Measurements from ENCODE around the gene LAMA2.

Gene LAMA2

DNA sequence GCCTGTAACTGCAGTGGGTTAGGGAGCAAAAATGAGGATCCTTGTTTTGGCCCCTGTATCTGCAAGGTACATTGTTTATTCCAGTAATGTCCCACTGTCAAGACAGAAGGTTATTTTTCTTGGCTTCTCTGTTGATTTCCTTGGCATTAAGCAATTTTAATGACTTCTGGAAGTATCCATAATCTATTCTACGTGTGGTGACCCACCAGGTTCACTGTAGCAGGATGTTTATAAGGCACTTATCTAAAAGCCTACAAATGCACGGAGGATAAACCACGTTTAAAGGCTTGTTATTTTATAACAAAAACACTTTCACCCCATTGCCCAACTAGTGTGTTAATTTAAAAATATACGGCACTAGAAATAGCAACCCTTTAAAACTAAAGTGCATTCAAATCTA, 294.9 kb downstream of the LAMA2 start:
- H3K27ac ChIP-seq (ENCODE audit: low read length), result no peak overlapping the region
- no peaks in the 10 kb centered on the region for H3K36me3 ChIP-seq (ENCODE audit: control insufficient read depth in 2 of 2, insufficient read depth in 2 of 2, low read length in 2 of 2)
- no peaks in the 10 kb centered on the region for H3K4me1 ChIP-seq (ENCODE audit: control insufficient read depth, insufficient read depth, low read length)
- no peaks in the 10 kb centered on the region for H3K27me3 ChIP-seq (ENCODE audit: control insufficient read depth in 1 of 2, insufficient read depth in 2 of 2, low read length in 2 of 2)
- H3K9ac ChIP-seq (ENCODE audit: low read length in 2 of 2), result no peak overlapping the region
- H3K9me3 ChIP-seq (ENCODE audit: control insufficient read depth in 2 of 2, low read length in 2 of 2), result no peaks in the 10 kb centered on the region
- H3K4me3 ChIP-seq (ENCODE audit: low read length in 2 of 2), result no peak overlapping the region

DNA sequence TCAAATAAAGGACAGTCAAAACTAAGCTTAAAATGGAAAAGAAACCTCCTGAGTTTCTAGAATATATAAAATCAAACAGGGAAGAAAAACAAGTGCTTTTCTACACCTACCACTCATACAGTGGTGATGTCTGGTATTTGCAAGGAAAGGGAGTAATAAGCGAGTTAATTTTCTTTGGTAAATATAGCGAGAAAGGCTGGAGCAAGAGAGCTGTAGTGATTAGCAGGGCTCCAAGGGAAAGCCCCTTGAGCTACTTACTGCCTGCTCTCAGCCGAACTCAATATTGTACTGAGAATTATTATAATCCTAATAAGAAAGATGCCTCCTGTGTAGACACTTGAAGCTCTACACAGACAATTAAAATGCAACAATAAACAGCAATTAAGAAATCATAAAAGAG, 296.3 kb downstream of the LAMA2 start:
- H3K9me3 ChIP-seq (ENCODE audit: control insufficient read depth in 2 of 2, low read length in 2 of 2), result no peaks in the 10 kb centered on the region
- H3K9ac ChIP-seq (ENCODE audit: low read length in 2 of 2), result no peak overlapping the region
- H3K36me3 ChIP-seq (ENCODE audit: control insufficient read depth in 2 of 2, insufficient read depth in 2 of 2, low read length in 2 of 2), result no peaks in the 10 kb centered on the region
- no peaks in the 10 kb centered on the region for H3K27me3 ChIP-seq (ENCODE audit: control insufficient read depth in 1 of 2, insufficient read depth in 2 of 2, low read length in 2 of 2)
- no peaks in the 10 kb centered on the region for H3K4me1 ChIP-seq (ENCODE audit: control insufficient read depth, insufficient read depth, low read length)
- H3K27ac ChIP-seq (ENCODE audit: low read length), result no peak overlapping the region
- no peak overlapping the region for H3K4me3 ChIP-seq (ENCODE audit: low read length in 2 of 2)

DNA sequence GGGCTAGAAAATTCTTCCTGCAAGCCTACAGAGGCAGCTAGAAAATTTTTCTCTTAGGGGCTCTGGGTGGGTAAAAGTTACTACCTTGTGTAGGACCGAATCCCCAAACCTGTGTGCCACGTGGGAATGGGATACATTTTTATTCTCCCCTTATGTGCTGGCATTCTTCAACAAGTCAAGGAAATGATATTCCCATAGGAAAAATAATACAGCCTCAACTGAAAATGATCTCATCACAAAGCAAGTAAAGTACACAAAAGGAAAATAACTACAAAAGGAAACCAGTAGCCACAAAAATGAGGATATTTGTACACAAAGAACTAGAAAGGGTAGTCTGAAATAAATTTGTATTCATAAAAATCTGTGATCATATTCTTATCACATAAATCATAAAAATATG, 298.1 kb downstream of the LAMA2 start:
- no peaks in the 10 kb centered on the region for H3K9me3 ChIP-seq (ENCODE audit: control insufficient read depth in 2 of 2, low read length in 2 of 2)
- no peaks in the 10 kb centered on the region for H3K27me3 ChIP-seq (ENCODE audit: control insufficient read depth in 1 of 2, insufficient read depth in 2 of 2, low read length in 2 of 2)
- H3K9ac ChIP-seq (ENCODE audit: low read length in 2 of 2), result no peak overlapping the region
- no peaks in the 10 kb centered on the region for H3K4me1 ChIP-seq (ENCODE audit: control insufficient read depth, insufficient read depth, low read length)
- no peak overlapping the region for H3K27ac ChIP-seq (ENCODE audit: low read length)
- no peaks in the 10 kb centered on the region for H3K36me3 ChIP-seq (ENCODE audit: control insufficient read depth in 2 of 2, insufficient read depth in 2 of 2, low read length in 2 of 2)
- no peak overlapping the region for H3K4me3 ChIP-seq (ENCODE audit: low read length in 2 of 2)

DNA sequence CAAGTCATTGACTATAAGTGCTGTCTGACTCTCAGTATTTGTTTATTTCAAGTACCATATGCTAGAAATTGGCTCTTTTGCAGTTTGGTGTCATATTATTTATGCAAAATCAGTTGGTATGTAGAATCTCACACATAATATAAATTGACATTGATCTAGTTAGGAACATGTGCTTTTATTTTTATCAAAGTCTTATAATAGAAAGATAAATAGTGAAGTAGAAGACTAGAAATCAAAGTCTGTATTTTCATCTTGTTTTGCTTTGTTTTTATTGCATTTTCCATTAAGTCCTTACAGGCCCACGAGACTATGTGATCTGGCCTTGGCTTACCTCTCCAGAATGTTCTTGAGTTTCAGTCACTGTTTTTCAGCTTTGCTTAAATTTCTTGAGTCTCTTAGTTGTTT, 300.3 kb downstream of the LAMA2 start:
- H3K27ac ChIP-seq (ENCODE audit: low read length), result no peak overlapping the region
- no peaks in the 10 kb centered on the region for H3K36me3 ChIP-seq (ENCODE audit: control insufficient read depth in 2 of 2, insufficient read depth in 2 of 2, low read length in 2 of 2)
- H3K4me1 ChIP-seq (ENCODE audit: control insufficient read depth, insufficient read depth, low read length), result no peaks in the 10 kb centered on the region
- no peaks in the 10 kb centered on the region for H3K27me3 ChIP-seq (ENCODE audit: control insufficient read depth in 1 of 2, insufficient read depth in 2 of 2, low read length in 2 of 2)
- no peak overlapping the region for H3K9ac ChIP-seq (ENCODE audit: low read length in 2 of 2)
- H3K9me3 ChIP-seq (ENCODE audit: control insufficient read depth in 2 of 2, low read length in 2 of 2), result no peaks in the 10 kb centered on the region
- H3K4me3 ChIP-seq (ENCODE audit: low read length in 2 of 2), result no peak overlapping the region

DNA sequence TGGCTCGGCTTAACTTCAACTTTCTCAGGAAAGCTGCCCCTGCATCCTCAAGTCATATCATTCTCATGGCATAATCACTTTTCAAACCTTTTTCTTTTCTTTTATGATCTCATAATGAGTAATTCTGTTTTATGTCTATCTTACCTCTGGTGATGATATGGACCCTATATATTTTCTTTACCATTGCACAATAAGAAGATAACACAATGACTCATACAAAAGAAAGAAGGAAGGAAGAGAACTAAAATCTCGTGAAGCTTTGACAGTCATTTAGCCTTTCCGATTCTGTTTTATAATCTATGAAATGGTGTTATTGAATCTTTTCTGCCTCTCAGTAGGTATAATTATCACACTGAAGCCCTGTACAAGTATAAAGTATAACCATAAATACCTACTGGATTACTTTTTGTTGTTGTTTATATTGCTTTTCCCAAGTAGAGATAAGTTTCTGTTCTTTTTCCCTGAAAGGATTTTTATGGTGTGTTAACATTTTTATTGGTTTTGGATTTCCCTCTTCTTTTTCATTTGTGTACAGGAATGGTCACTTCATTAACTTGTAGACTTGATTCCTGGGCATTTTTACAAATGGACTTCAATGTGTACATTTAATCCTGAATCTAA, 300.9 kb downstream of the LAMA2 start:
- H3K27ac ChIP-seq (ENCODE audit: low read length), result no peak overlapping the region
- no peaks in the 10 kb centered on the region for H3K36me3 ChIP-seq (ENCODE audit: control insufficient read depth in 2 of 2, insufficient read depth in 2 of 2, low read length in 2 of 2)
- H3K9me3 ChIP-seq (ENCODE audit: control insufficient read depth in 2 of 2, low read length in 2 of 2), result no peaks in the 10 kb centered on the region
- no peak overlapping the region for H3K9ac ChIP-seq (ENCODE audit: low read length in 2 of 2)
- H3K27me3 ChIP-seq (ENCODE audit: control insufficient read depth in 1 of 2, insufficient read depth in 2 of 2, low read length in 2 of 2), result no peaks in the 10 kb centered on the region
- no peak overlapping the region for H3K4me3 ChIP-seq (ENCODE audit: low read length in 2 of 2)
- H3K4me1 ChIP-seq (ENCODE audit: control insufficient read depth, insufficient read depth, low read length), result no peaks in the 10 kb centered on the region

DNA sequence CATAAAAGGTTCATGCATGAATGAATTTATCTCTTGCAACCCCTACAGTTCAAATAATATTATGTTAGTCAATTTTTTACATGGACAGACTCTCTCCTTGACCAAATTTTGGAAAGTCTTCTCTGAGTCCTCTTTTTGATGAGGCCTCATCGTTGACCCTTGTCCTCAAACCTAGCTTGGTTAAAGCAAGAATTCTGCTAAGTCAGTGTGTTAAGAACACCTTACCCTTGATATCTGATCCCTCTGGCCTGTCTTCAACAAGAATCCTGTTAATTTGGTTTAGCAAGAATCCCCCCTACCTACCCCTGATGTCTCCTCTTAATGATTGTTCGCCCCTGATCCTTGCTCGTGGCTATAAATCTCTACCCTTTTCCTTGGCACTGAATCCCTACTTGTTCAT, 301.4 kb downstream of the LAMA2 start:
- H3K27ac ChIP-seq (ENCODE audit: low read length), result no peak overlapping the region

DNA sequence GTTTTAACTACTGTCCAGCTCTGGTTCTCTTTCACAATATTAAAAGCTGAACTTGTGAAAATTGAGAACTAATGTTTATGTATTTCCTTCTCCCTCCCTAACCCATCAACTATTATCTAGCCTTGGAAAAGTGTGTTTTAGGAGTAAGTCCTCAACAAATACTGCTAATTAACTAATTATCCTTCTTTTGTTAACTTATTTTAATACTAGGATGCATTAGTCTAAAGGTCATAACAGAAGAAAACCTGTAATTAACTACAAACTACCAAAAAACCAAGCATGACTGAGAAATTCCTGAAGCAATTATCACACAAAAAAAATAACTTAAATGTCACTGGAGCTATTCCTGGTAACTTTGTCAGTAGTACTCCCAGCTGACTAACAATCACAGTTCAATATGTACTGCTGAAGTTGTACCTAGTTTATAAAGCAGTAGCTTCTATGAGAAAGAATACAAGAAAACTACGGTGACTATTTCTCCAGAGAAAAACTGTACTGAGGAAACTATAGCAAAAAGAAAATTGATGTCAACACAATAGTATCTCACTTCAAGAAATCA, 301.9 kb downstream of the LAMA2 start:
- Histone ChIP-seq H3K27me3 (ENCODE audit: control insufficient read depth in 1 of 2, insufficient read depth in 2 of 2, low read length in 2 of 2) (no peaks in the 10 kb centered on the region), H3K9ac (ENCODE audit: low read length in 2 of 2) (no peak overlapping the region), H3K36me3 (ENCODE audit: control insufficient read depth in 2 of 2, insufficient read depth in 2 of 2, low read length in 2 of 2) (no peaks in the 10 kb centered on the region), H3K4me3 (ENCODE audit: low read length in 2 of 2) (no peak overlapping the region), H3K4me1 (ENCODE audit: control insufficient read depth, insufficient read depth, low read length) (no peaks in the 10 kb centered on the region), H3K9me3 (ENCODE audit: control insufficient read depth in 2 of 2, low read length in 2 of 2) (no peaks in the 10 kb centered on the region), H3K27ac (ENCODE audit: low read length) (no peak overlapping the region)

More for the DNA sequence above, 301.4 kb downstream of the LAMA2 start:
- Histone ChIP-seq H3K27me3 (ENCODE audit: control insufficient read depth in 1 of 2, insufficient read depth in 2 of 2, low read length in 2 of 2) (no peaks in the 10 kb centered on the region), H3K4me1 (ENCODE audit: control insufficient read depth, insufficient read depth, low read length) (no peaks in the 10 kb centered on the region), H3K9me3 (ENCODE audit: control insufficient read depth in 2 of 2, low read length in 2 of 2) (no peaks in the 10 kb centered on the region), H3K4me3 (ENCODE audit: low read length in 2 of 2) (no peak overlapping the region), H3K36me3 (ENCODE audit: control insufficient read depth in 2 of 2, insufficient read depth in 2 of 2, low read length in 2 of 2) (no peaks in the 10 kb centered on the region), H3K9ac (ENCODE audit: low read length in 2 of 2) (no peak overlapping the region)

DNA sequence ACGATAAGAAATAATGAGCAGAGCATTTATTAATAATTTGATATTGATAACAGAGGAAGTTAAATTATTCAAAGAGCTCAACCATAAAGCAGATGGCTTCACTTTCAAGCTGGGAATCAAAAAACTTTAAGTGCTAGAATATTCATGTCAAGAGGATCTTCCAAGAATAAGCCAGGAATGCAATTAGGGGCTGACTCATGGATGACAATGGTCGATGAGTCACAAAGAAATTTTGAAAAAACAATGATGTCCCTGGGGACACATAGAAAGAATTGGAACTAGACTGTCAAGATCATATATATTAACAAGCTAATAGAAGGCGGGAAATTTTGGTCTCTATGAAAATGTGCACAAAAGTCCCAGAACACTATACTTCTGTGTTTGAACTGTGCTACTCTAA, 304.1 kb downstream of the LAMA2 start:
- Histone ChIP-seq H3K36me3 (ENCODE audit: control insufficient read depth in 2 of 2, insufficient read depth in 2 of 2, low read length in 2 of 2) (no peaks in the 10 kb centered on the region), H3K27ac (ENCODE audit: low read length) (no peak overlapping the region), H3K9me3 (ENCODE audit: control insufficient read depth in 2 of 2, low read length in 2 of 2) (no peaks in the 10 kb centered on the region), H3K4me1 (ENCODE audit: control insufficient read depth, insufficient read depth, low read length) (no peaks in the 10 kb centered on the region), H3K27me3 (ENCODE audit: control insufficient read depth in 1 of 2, insufficient read depth in 2 of 2, low read length in 2 of 2) (no peaks in the 10 kb centered on the region), H3K4me3 (ENCODE audit: low read length in 2 of 2) (no peak overlapping the region), H3K9ac (ENCODE audit: low read length in 2 of 2) (no peak overlapping the region)

DNA sequence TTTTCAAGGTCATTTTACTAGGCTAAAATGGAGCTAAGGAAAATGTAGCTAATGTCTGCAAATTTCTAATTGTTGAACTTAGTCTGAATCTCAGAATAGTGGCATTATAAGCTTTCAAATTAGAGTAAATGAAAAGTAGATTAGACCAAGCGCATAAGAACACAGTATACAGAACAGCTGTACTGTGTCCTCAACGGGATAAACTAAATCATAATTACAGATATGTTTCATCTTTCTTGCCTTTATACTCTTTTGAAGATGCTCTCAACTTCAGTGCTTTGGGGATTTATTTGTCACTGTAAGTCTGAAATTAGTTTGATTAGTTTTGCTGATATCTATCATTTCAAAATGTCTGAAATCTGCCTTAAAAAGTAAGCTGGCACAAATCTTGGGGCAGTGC, 305.4 kb downstream of the LAMA2 start:
- no peaks in the 10 kb centered on the region for H3K27me3 ChIP-seq (ENCODE audit: control insufficient read depth in 1 of 2, insufficient read depth in 2 of 2, low read length in 2 of 2)
- H3K4me1 ChIP-seq (ENCODE audit: control insufficient read depth, insufficient read depth, low read length), result no peaks in the 10 kb centered on the region
- no peaks in the 10 kb centered on the region for H3K36me3 ChIP-seq (ENCODE audit: control insufficient read depth in 2 of 2, insufficient read depth in 2 of 2, low read length in 2 of 2)
- no peak overlapping the region for H3K4me3 ChIP-seq (ENCODE audit: low read length in 2 of 2)
- H3K27ac ChIP-seq (ENCODE audit: low read length), result no peak overlapping the region
- H3K9ac ChIP-seq (ENCODE audit: low read length in 2 of 2), result no peak overlapping the region
- H3K9me3 ChIP-seq (ENCODE audit: control insufficient read depth in 2 of 2, low read length in 2 of 2), result no peaks in the 10 kb centered on the region

DNA sequence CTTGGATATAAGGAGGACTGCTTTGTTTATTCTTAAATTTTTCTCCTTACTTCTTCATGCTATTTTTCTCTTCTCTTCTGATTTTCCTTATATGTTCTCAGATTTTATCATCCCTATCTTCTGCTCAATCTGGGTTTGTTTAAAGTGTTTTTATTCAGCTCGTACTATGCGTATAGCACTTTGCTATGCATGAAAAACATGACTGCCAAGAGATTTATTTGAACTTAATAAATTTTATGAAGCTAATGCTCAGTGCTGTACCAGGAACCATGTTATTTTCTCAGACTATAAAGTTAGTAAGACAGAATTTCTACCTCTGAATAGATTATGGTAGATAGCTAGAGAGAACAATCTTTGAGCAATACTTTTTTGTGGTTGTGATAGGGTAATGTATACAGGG, 305.9 kb downstream of the LAMA2 start:
- Histone ChIP-seq H3K4me3 (ENCODE audit: low read length in 2 of 2) (no peak overlapping the region), H3K9me3 (ENCODE audit: control insufficient read depth in 2 of 2, low read length in 2 of 2) (no peaks in the 10 kb centered on the region), H3K4me1 (ENCODE audit: control insufficient read depth, insufficient read depth, low read length) (no peaks in the 10 kb centered on the region), H3K27me3 (ENCODE audit: control insufficient read depth in 1 of 2, insufficient read depth in 2 of 2, low read length in 2 of 2) (no peaks in the 10 kb centered on the region), H3K27ac (ENCODE audit: low read length) (no peak overlapping the region), H3K9ac (ENCODE audit: low read length in 2 of 2) (no peak overlapping the region), H3K36me3 (ENCODE audit: control insufficient read depth in 2 of 2, insufficient read depth in 2 of 2, low read length in 2 of 2) (no peaks in the 10 kb centered on the region)

DNA sequence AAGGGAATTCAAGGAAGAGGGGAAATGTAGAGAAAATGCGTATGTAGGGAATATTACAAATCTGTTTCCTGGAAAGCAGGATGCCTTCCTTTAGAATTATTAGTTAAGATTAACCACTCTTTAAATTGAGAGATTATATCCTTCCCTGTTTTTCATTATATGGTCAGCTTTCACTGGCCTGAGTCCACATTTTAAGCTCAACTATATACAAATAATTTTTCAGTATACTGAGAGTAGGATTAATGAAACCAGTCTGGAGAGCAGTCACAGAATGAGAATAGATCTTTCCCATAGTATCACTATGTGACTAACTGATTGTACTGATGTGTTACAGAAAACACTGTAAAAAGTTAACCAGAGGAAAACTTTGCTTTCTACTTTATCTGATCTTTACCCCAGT, 306.3 kb downstream of the LAMA2 start:
- Histone ChIP-seq H3K4me1 (ENCODE audit: control insufficient read depth, insufficient read depth, low read length) (no peaks in the 10 kb centered on the region), H3K9ac (ENCODE audit: low read length in 2 of 2) (no peak overlapping the region), H3K27me3 (ENCODE audit: control insufficient read depth in 1 of 2, insufficient read depth in 2 of 2, low read length in 2 of 2) (no peaks in the 10 kb centered on the region), H3K27ac (ENCODE audit: low read length) (no peak overlapping the region), H3K9me3 (ENCODE audit: control insufficient read depth in 2 of 2, low read length in 2 of 2) (no peaks in the 10 kb centered on the region), H3K4me3 (ENCODE audit: low read length in 2 of 2) (no peak overlapping the region), H3K36me3 (ENCODE audit: control insufficient read depth in 2 of 2, insufficient read depth in 2 of 2, low read length in 2 of 2) (no peaks in the 10 kb centered on the region)

Measured in stomach smooth muscle (tissue), 2 donors.